DND-41 (cell line): Measurements from ENCODE around the gene C19orf47.

Experiments
- ATAC-seq: fragments of 200-7000 bp; cut with Tn5 transposase; 3 replicates; pipeline ENCODE4 v1.9.1; 2021; ENCODE audit warnings: low read depth; ENCODE audit not compliant: insufficient read depth
- DNase-seq: peaks from one replicate; pipeline ENCODE4 v3.0.0-alpha.2; 2020
- H2AFZ ChIP-seq: 2 replicates; pipeline ENCODE4 v1.6.0; 2012; ENCODE audit warnings: low read depth, low read length
- H3K27ac ChIP-seq: 2 replicates; pipeline ENCODE4 v1.5.1; 2012; ENCODE audit warnings: low read length, inconsistent platforms
- H3K27me3 ChIP-seq: fragments of 200-600 bp; sonication (generic); 2 replicates; pipeline ENCODE4 v1.6.0; 2012; ENCODE audit warnings: low read length, mild to moderate bottlenecking, inconsistent platforms; ENCODE audit not compliant: insufficient read depth, poor library complexity
- H3K36me3 ChIP-seq: 2 replicates; pipeline ENCODE4 v1.5.1; 2012; ENCODE audit warnings: low read length, inconsistent platforms; ENCODE audit not compliant: insufficient read depth
- H3K4me1 ChIP-seq: 2 replicates; pipeline ENCODE4 v1.5.1; 2012; ENCODE audit warnings: mild to moderate bottlenecking, low read length; ENCODE audit not compliant: insufficient read depth
- H3K4me2 ChIP-seq: 2 replicates; pipeline ENCODE4 v1.6.0; 2012; ENCODE audit warnings: mild to moderate bottlenecking, moderate library complexity, low read length, inconsistent platforms; ENCODE audit not compliant: insufficient read depth
- H3K4me3 ChIP-seq, 2 experiments: fragments of 200-600 bp in 1 of 2; shearing (Covaris generic) in 1 of 2; 2 replicates each; pipeline ENCODE4 v1.5.1; 2012 to 2016; ENCODE audit warnings: inconsistent platforms in 2 of 2, low read length in 2 of 2, mild to moderate bottlenecking in 2 of 2, low read depth in 1 of 2, moderate library complexity in 1 of 2
- H3K79me2 ChIP-seq: 2 replicates; pipeline ENCODE4 v1.6.0; 2012; ENCODE audit warnings: low read length, inconsistent platforms; ENCODE audit not compliant: insufficient read depth
- H3K9ac ChIP-seq: 2 replicates; pipeline ENCODE4 v1.6.0; 2012; ENCODE audit warnings: low read depth, mild to moderate bottlenecking, inconsistent platforms, low read length, moderate library complexity
- H3K9me3 ChIP-seq: 2 replicates; pipeline ENCODE4 v1.5.1; 2012; ENCODE audit warnings: low read length, moderate library complexity, mild to moderate bottlenecking, inconsistent platforms; ENCODE audit not compliant: insufficient read depth, severe bottlenecking
- H4K20me1 ChIP-seq: 2 replicates; pipeline ENCODE4 v1.6.0; 2012; ENCODE audit warnings: low read length; ENCODE audit not compliant: insufficient read depth
- CTCF ChIP-seq: IDR thresholded peaks from 2 replicates; pipeline ENCODE4 v1.5.1; 2012; ENCODE audit warnings: borderline replicate concordance, low read length, moderate library complexity, mild to moderate bottlenecking; ENCODE audit not compliant: poor library complexity, severe bottlenecking; ENCODE audit errors: extremely low read depth
- EZH2 ChIP-seq: IDR thresholded peaks from 3 replicates; pipeline ENCODE4 v1.6.1; 2012; ENCODE audit warnings: borderline replicate concordance, low read depth, mild to moderate bottlenecking, moderate library complexity, low read length, inconsistent platforms; ENCODE audit not compliant: severe bottlenecking

The C19orf47 gene

GRCh38 chr19:40395956-40396355 lies 47.8 kb upstream of the C19orf47 start:
- DNase-seq = no peak
- ATAC-seq = no peak
- H3K27me3 ChIP-seq = no peaks in the 10 kb centered on the region
- H3K9ac ChIP-seq = no peak overlapping the region
- no peak overlapping the region for H3K4me3 ChIP-seq
- H3K4me2 ChIP-seq = no peak overlapping the region
- H3K36me3 ChIP-seq = no peaks in the 10 kb centered on the region
- no peak overlapping the region for H2AFZ ChIP-seq
- H3K27ac ChIP-seq = no peak overlapping the region
- H4K20me1 ChIP-seq = no peaks in the 10 kb centered on the region
- H3K4me1 ChIP-seq = no peaks in the 10 kb centered on the region
- no peak for TF ChIP-seq CTCF
- TF ChIP-seq EZH2 = no peak
- H3K79me2 ChIP-seq = no peaks in the 10 kb centered on the region
- no peaks in the 10 kb centered on the region for H3K9me3 ChIP-seq

- Histone ChIP-seq H2AFZ (no peak overlapping the region), H3K36me3 (no peaks in the 10 kb centered on the region), H3K9ac (no peak overlapping the region), H3K27me3 (no peaks in the 10 kb centered on the region), H3K9me3 (no peaks in the 10 kb centered on the region), H3K4me1 (no peaks in the 10 kb centered on the region), H3K79me2 (no peaks in the 10 kb centered on the region), H3K27ac (no peak overlapping the region), H4K20me1 (no peaks in the 10 kb centered on the region), H3K4me3 (no peak overlapping the region), H3K4me2 (no peak overlapping the region)
- no peak for DNase-seq
- ATAC-seq = no peak
- TF ChIP-seq EZH2 = no peak
- no peak for TF ChIP-seq CTCF
Observed at GRCh38 chr19:40394816-40395210, 46.6 kb upstream of the C19orf47 start.

- Histone ChIP-seq H3K36me3 (no peaks in the 10 kb centered on the region), H2AFZ (no peak overlapping the region), H3K9ac (no peak overlapping the region), H3K9me3 (no peaks in the 10 kb centered on the region), H3K4me2 (no peak overlapping the region), H3K27me3 (no peaks in the 10 kb centered on the region), H4K20me1 (no peaks in the 10 kb centered on the region), H3K79me2 (no peaks in the 10 kb centered on the region), H3K4me3 (no peak overlapping the region), H3K27ac (no peak overlapping the region), H3K4me1 (no peaks in the 10 kb centered on the region)
- ATAC-seq (no peak), DNase-seq (no peak)
- no peak for TF ChIP-seq CTCF
- TF ChIP-seq EZH2 = no peak
Observed at GRCh38 chr19:40393894-40394815, 46.0 kb upstream of the C19orf47 start.
